ENCODE results near the gene OR10G8.
"Not testable (repeated sequence)": the region's sequence is repeated elsewhere in the genome, so short reads cannot be mapped to it uniquely, and the experiment has no call there.

The OR10G8 gene

GRCh38 chr11:124026498-124026897 lies at the start of gene OR10G8:
Gene OR10G8, plus strand, starts transcription at chr11:124026798. Its CDS starts 2,825 bp downstream, at chr11:124029623.
- no peak for DNase-seq

DNA sequence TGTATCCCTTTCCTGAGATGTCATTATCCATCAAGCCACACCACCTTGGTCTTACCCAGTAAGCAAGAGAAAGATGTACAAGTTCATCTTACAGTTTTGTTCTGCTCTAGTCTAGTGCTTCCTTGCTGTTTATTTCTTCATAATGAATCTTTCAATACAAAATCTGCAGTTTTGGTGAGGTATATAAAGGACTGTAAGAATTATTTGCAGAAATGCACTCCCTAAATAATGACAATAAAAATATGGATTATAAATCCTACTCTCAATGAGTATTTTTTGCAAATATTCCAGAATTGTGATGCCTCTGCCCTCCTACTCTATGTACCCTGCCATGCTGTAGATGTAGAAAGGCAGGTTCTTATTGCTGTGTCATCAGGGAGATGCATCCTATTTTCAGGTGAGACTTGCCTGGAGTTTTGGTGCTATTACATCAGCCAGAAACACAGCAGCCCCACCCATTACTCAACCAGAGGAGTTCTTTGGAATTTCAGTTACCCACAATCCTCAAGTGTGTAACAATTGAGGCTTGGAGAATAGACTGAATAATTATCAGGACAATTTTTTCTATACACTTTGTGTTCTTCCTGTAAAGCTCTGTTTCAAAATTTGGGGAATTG lies 48.8 kb upstream of the OR10G8 start, which contains the start of gene OR10S1:
OR10S1 (minus strand) TSS at position 51 of the 617 bp plus-strand sequence. CDS start 117 bp downstream, outside the sequence.
- no peak for DNase-seq

- no peak for DNase-seq
Observed at GRCh38 chr11:123979311-123979710, 47.3 kb upstream of the OR10G8 start.

DNA sequence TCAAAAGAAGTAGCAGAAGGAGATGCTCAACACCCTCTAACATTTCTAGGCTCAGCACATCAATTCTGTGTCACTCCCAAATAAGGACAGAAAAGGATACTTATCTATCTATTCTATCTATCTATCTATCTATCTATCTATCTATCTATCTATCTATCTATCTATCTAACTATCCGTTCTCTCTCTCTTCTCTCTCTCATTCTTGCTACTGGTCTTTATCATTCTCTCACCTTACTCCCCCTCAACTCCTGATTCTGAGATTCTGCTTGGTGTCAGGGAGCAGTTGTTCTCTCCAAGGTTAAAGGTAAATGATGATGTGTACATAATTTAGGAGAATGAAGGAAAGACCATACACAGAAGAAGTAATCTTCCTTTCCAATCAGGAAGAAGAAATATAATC lies 31.5 kb upstream of the OR10G8 start, which contains the start of gene OR10G6:
OR10G6 (minus strand) TSS at position 43 of the 400 bp plus-strand sequence; CDS start at position 43, 0 bp downstream.
- DNase-seq, result no peak

DNA sequence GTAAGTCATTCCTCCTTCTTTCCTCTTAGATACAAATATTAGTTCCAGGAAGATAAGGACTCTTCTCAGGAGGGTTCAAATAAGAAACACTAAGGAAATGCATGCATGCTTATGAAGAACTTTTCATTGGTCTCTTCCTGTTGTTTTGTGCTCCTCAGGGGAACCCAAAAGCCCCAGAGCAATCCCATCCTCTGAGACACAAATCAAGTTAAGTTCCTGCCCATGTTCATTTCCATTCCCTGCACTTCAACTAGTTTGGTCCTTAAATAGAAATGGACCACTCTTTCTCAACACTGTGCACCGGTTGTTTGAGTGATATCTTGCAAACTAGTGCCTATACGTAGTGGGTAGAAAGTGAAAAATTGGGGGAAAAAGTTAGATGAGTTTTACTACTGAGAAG lies 13.9 kb upstream of the OR10G8 start, which contains the start of gene OR10G4:
OR10G4 (plus strand) TSS at position 301 of the 400 bp plus-strand sequence. CDS start 2,578 bp downstream, outside the sequence.
- no peak for DNase-seq

DNA sequence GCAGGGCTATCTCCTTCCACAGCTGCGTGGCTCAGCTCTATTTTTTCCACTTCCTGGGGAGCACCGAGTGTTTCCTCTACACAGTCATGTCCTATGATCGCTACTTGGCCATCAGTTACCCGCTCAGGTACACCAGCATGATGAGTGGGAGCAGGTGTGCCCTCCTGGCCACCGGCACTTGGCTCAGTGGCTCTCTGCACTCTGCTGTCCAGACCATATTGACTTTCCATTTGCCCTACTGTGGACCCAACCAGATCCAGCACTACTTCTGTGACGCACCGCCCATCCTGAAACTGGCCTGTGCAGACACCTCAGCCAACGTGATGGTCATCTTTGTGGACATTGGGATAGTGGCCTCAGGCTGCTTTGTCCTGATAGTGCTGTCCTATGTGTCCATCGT lies 10.8 kb upstream of the OR10G8 start:
- not testable (repeated sequence) for DNase-seq

DNA sequence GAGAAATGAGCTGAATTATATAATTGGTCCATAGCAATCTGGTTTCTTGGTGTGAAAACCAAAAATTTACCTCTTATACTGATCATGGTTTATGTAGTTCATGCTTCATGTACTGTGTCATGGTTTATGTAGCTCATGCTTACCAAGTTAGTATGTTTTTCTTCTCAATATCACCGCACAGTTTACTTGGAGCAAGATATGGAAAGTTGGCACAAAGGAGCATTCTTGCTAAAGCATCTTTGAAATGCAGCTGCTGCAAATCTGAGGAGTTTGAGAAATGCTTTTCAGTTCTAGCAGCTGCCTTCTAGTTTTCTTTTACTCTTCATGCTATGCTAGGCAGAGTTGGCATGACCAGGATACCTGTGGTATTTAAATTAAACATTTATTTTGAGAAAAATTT lies 10.1 kb downstream of the OR10G8 start:
- DNase-seq, result no peak

DNA sequence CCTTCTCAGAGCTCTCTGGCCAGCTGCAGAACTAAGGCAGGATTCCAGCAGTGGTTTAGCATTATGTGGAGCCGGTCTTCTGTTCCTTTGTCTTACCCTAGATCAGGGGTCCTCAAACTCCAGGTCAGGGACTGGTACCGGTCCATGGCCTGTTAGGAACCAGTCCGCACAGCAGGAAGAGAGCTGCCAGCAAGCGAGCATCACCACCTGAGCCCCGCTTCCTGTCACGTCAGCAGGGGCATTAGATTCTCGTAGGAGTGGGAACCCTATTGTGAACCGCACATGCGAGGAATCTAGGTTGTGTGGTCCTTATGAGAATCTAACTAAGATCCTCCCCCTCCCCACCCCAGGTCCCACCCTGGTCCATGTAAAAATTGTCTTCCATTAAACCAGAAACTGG lies 13.0 kb downstream of the OR10G8 start:
- no peak for DNase-seq

DNA sequence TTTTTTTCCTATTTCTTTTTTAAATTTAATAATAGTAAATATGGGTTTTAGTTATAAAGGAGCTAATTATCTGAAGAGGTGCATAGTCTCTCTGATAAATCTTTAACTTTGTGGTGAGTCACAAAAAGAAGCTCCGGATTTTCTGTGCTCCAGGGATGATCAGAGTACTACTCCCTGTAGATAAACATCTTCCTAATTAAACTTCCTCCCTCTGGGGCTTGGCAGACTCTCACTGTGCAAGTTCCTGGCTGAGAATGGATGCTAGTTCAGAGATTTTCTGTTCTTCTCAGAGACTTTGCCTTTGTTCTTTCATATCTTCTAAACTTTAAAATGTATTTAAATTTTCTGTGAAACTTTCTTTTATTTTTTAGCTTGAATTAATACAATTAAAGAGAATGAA lies 14.7 kb downstream of the OR10G8 start, which contains the start of gene OR10G7:
OR10G7 (minus strand) TSS at position 72 of the 400 bp plus-strand sequence. CDS start 2,324 bp downstream, outside the sequence.
- no peak for DNase-seq

GRCh38 chr11:124043420-124043819 lies 16.8 kb downstream of the OR10G8 start:
- no peak for DNase-seq

DNA sequence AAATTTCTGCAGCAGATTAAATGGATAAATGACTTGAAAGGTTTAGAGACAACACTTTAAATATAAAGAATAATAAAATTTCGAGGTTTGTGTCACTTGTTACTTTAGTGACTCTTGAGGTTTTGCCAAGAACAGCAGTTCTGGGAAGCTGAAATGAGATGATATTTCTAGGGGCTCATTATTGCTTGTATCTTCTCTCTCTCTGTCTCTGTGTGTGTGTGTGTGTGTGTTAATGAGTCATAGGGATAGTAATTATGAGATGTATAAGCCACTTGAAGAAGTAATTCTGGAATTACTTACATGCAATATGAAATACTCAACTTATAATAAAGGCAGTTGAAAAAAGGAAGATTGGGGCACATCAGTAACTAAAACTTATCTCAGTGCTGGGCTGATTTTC lies 24.1 kb downstream of the OR10G8 start:
- DNase-seq, result no peak

DNA sequence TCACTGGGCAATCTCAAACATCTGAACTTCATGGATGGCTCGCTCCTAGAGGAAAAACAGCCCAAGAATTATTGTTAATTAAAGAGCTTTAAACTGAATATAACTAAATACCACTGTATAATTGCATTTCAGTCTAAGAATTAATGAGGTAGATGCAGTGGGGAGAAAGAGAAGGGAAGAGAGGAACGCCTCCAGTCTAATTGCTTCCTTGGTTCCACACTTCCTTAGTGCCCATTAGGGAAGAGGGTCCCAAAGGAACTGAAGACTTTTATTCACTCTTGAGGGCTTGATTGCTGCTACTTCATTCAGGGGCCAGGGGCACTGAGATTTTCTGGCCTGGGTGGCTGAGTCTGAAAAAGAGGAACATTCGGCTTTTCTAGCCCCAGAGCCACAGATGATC lies 26.4 kb downstream of the OR10G8 start:
- no peak for DNase-seq

DNA sequence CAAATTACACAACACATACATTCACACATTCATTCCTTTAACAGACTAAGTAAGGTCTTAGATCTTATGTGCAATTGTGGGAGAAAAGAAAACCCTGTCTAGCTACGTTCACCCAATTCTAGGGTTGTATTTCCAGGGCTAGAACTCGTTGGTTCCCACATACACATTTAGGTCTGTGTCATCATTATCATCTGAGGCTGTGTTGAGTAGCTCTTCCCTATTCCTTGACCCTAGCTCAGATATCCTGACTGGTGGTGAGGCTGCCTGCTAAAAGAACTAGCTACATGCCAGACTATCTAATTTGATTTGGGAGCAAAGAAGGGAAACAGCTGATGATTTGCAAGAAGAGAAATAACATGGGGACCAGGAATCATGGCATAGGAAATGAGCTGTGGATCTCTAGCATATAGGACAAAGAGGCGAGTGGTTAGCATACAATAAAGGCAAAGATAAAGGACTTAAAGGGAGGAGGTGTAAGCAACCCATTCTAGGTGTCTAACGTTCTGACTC lies 42.1 kb downstream of the OR10G8 start:
- DNase-seq, result no peak

DNA sequence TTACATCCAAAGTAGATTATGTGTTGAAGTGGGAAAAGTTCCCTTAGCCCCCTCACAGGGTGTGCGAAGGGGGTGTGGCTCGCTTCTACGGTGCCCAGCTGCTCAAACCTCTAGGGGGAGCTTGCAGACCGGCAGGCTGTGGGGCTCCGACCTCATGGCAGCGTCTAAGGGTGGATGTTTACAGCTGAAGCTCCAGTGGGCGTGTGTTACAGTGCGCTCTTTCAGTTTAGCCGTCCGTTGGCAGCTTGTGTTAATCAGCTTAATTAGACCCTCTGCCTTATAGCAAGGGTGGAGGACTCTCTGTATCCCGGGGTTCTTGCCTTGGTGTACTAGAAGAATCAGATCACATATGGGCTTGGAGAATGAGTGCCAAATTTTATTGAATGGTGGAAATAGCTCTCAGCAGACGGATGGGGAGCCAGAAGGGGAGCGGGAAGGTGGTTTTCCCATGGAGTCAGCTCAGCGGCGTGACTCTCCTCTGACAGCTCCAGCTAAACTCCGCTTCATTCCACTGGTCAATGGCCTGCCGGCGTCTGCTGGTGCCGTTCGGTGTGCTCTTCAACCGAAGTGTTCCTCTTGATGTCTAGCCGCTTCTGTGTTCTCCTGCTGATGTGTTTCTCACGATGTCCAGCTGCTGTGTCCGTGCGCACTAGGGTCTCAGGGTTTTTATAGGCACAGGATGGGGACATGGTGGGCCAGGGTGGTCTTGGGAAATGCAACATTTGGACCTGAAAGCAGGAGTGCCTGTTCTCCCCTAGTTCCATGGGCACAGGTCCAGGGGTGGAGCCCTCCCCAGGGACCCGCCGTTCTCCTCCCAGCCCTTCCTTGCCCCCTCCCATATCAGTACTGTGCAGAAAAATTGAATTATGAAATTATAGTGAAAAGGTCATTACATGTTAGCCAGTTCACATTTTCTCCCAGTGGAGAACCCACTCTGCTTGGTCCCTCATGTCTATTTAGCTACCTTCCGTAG lies 43.1 kb downstream of the OR10G8 start:
- DNase-seq, result no peak

DNA sequence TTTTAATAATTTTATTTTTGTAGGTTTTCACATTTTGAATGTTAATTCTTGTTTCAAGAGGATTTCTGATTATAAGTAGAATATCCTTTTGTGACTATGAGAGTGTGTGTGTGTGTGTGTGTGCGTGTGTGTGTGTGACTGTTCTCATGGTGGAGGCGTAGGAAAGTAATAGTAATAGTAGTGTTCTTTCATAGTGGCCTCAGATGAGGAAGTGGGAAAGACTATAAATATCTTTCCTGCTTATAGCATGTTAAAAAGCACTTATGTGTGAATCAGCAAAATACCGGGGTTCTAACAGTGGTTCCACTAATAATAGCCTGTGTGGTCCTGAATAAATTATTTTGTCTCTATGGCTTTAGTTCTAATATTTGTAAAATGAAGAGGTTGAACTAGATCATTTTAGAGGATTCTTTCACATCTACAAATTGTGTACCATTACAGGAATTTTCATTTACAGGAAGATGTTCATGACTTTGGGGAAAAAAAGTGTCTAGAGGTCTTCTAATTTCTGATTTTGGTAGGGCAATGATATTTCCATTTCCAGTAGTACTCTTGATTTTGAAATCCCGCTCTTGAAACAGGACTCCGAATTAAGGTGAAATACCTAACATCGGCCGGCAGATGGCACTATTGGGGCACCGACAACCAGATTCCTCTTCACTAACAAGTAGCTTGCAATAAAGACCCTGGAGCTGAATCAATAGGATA lies 44.5 kb downstream of the OR10G8 start:
- no peak for DNase-seq

DNA sequence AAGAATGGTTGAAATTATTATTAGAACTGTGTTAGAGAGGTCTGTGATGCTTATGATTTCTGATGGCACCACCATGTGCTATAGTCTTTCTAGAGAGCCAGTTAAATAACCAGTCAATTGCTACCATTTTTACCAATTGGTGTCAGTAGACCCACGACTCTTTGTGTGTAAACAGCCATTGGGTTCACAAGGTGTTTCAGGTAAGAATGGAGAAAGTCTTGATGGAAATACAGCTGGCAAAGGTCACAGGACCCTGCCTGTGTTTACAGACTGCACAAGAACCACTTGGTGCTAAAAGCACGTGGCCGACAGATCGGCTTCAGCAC lies 45.0 kb downstream of the OR10G8 start:
- no peak for DNase-seq

- DNase-seq, result no peak
Observed at GRCh38 chr11:124072147-124072546, 45.5 kb downstream of the OR10G8 start.

DNA sequence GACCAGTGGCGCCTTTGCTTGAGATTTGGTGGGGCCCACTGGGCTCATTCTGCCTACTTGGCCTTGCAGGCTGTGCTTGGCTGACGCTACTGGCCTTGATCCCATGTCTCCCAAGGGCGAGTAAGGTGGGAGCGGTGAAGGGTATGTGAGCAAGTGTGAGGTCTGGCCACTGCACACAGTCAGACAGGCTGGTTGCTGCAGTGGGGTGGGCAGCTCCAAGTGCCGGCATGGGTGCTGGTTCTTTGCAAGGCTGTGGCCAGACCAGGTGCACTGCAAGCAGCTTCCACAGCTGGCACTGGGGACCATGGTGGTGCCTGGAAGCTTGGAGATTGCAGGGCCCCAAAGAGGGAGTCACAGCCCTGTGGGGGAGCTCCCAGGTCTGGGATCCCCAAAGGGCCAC lies 48.0 kb downstream of the OR10G8 start:
- DNase-seq, result no peak

DNA sequence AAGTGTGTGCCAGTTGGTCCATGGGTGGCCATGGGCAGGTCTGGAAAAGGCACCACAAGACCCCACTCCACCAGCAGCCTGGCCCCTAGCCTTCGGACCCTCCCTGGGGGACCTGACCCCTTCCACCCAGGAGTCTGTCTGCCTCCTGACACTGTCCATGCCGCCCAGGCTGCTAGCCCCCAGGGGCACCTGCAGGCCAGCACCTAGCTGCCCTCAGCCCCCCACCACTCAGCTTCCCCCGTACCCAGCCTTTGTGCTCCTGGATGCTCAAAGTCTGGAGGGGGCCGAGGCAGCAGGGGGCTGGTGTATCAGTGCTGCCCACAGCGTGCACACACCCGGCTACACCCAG lies 48.9 kb downstream of the OR10G8 start:
- no peak for DNase-seq

- DNase-seq, result no peak
Observed at GRCh38 chr11:124075841-124076651, 49.4 kb downstream of the OR10G8 start.

DNA sequence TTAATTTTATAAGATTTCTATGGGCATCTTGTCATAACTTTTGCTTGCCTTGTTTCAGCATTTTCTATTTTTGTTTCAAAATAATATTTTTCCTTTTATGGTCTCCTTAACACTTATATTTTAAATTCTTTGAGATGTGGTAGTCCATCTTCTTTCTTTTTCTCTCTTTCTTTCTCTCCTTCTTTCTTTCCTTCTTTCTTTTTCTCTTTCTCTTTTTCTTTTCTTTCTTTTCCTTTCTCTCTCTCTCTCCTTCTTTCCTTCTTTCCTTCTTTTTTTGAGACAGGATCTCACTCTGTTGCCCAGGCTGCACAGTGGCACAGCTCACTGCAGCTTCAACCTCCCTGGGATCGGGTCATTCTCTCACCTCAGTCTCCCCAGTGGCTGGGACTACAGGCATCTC lies 50.7 kb downstream of the OR10G8 start:
- no peak for DNase-seq

- no peak for DNase-seq
Observed at GRCh38 chr11:124078591-124078990, 52.0 kb downstream of the OR10G8 start.
